Activated naive CD4-positive, alpha-beta T cell treated with Interleukin-2 at 50 U/mL for 16 hours (primary cell): Measurements from ENCODE around the gene NCAPH2.
A peak's percentile ranks its signal among the peaks of the same experiment; 100 is the strongest.
"Not testable (repeated sequence)": the region's sequence is repeated elsewhere in the genome, so short reads cannot be mapped to it uniquely, and the experiment has no call there.

Source experiments
- DNase-seq: peaks from one replicate; pipeline ENCODE4 v3.0.0-alpha.2; 2020

The NCAPH2 gene

DNA sequence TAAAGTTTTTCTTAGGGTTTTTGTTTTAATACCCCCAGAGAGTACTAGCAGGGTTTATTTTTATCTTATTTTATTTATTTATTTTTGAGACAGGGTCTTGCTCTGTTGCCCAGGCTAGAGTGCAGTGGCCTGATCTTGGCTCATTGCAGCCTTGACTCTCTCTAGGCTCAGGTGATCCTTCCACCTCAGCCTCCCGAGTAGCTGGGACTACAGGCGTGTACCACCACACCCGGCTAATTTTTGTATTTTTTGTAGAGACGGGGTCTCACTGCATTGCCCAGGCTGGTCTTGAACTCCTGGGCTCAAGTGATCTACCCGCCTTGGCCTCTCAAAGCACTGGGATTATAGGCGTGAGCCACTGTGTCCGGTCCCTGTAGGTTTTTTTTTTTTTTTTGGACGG is 12.2 kb downstream of the NCAPH2 start:
- not testable (repeated sequence) for DNase-seq

DNA sequence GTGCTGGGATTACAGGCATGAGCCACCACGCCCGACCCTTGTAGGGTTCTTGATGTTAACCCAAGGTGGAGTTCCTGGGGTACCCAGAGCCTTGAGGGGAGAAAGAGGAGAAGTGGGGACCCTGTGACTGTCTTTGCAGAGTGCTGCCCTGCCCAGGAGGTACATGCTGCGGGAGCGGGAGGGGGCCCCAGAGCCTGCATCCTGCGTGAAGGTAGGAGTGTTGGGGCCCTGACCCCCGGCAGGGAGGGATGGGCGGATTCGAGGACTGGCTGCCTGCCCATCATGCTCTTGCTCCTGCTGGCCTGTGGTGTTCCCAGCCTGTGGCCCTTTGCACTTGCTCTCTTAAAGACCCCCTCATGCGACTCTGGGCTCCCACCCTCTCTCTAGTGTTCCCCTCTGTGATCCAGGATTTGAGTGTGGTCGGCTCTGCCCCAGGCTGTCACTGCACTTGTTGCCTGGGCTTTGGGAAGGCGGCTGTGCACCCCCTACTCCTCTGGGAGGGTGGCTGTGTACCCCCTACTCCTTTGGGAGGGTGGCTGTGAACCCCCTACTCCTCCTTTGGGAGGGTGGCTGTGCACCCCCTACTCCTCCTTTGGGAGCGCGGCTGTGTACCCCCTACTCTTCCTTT is 12.9 kb downstream of the NCAPH2 start:
- DNase-seq: no peak

DNA sequence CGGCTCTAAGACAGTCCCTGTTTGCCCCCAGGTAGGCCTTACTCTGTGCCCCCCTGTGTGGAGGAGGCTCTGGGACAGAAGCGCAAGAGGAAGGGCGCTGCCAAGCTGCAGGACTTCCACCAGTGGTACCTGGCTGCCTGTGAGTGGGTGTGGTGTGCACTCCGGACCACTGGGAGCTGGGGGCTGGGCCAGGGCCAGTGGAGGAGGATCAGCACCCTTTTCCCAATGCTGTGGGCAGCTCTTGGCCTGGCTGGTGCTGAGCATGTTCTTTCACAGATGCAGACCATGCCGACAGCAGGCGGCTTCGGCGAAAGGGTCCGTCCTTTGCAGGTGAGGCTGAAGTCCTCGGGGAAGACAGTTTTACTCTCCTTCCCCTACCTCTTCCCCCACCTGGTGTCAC is 13.7 kb downstream of the NCAPH2 start:
- no peak for DNase-seq

DNA sequence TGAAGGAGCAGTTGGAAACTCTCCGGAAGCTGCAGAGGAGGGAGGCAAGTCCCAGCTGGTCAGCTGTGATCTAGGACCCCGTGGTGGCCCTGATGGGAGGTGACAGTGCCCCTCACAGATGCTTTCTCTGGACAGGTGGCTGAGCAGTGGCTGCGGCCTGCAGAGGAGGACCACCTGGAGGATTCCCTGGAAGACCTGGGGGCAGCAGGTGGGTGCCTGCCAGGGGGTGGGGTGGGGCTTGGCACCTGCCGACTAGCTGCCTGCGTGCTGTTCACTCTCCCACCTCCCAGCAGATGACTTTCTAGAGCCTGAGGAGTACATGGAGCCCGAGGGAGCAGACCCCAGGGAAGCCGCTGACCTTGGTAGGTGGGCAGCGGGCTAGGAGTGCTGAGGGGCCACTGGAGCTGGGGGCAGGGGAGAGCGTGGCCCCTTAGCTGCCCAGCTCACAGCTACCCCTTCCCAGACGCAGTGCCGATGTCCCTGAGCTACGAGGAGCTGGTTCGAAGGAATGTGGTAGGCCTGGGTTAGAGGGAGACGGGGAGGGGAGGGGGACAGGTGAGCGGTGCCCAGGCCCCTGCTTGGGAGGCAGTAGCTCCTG is 14.3 kb downstream of the NCAPH2 start:
- DNase-seq: no peak

DNA sequence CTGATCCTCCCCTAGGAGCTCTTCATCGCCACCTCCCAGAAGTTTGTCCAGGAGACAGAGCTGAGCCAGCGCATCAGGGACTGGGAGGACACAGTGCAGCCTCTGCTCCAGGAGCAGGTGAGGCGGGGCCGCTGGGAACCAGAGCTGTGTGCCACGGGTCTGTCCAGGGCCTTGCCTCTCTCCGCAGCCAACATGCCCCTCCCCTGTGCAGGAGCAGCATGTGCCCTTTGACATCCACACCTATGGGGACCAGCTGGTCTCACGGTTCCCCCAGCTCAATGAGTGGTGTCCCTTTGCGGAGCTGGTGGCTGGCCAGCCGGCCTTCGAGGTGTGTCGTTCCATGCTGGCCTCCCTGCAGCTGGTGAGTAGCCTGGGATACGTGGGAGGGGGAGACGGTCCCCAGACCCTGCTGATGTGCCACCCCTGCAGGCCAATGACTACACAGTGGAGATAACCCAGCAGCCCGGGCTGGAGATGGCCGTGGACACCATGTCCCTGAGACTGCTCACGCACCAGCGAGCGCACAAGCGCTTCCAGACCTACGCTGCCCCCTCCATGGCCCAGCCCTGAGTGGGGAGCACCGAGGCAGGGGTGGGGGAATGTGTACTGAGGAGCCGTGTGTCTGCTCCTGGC is 14.9 kb downstream of the NCAPH2 start:
- DNase-seq: no peak

DNA sequence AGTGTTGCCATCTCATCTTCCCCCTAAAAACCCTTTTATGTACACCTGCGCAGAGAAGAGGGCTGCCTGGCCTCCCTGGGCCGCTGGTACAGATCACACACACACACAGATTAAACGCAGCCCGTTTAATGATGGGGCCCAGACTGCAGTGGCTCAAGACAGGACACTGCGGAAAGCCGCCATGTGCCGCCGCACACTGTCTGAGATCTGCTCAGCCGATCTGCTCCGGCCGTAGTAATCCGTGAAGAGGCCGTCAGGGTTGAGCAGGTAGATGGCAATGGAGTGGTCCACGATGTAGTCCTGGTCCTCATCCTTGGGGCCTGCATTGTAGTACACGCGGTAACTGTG is 15.4 kb downstream of the NCAPH2 start:
- DNase-seq: no peak

DNA sequence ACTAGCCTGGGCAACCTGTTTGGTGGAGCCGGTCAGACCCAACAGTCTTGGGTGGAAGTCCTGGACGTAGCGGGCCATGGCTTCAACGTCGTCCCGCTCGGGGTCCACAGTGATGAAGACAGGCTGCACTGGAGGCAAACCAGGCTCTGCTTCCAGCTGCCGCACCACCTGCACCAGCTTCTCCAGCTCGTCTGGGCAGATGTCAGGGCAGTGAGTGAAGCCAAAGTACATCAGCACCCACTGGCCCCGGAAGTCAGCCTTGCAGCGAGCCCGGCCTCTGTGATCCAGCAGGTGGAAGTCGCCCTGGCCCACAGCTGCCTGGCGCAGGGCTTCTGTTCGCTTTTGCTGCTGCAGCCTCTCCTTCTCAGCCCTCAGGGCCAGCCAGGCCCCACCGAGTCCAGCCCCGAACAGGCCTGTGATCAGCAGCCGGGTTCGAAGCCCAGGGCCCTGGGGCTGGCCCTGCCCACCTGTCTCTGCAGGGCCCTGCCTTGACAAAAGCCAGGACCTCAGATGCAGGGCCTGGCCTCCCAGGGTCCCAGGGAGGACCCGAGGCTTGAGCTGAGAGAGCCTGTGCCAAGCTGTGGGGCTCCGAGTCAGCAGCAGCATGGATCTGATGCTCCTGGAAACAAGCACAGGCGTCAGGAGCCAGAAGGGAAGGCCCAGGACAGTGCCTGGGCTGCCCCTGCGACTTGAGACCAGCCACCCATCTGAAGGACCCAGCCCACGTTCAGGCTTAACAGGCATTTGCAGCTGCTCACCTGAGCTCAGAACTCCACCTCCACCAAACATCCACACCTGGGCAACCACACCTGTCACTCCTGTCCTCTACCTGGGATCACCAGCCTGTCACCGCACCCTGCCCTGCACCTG is 16.0 kb downstream of the NCAPH2 start:
- DNase-seq: no peak

DNA sequence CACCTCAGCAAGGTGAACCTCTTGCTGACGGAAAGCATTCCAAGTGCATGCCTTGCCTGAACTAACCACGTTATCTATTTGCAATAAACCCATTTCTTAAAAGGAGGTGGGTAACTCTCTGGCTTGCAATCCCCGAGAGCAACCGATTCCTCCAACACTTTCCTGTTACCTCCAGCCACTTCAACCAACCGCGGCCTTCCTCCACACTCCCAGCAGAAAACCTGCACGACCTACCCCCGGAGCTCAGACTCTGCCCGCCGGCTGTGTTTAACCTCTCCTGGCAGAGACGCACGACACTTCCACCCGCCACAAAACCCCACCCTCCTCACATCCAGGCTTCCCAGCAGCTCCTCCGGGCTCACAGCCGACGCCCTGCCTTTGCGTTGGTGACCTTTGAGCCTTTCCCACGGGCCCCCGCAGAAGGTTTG is 16.7 kb downstream of the NCAPH2 start:
- no peak for DNase-seq

DNA sequence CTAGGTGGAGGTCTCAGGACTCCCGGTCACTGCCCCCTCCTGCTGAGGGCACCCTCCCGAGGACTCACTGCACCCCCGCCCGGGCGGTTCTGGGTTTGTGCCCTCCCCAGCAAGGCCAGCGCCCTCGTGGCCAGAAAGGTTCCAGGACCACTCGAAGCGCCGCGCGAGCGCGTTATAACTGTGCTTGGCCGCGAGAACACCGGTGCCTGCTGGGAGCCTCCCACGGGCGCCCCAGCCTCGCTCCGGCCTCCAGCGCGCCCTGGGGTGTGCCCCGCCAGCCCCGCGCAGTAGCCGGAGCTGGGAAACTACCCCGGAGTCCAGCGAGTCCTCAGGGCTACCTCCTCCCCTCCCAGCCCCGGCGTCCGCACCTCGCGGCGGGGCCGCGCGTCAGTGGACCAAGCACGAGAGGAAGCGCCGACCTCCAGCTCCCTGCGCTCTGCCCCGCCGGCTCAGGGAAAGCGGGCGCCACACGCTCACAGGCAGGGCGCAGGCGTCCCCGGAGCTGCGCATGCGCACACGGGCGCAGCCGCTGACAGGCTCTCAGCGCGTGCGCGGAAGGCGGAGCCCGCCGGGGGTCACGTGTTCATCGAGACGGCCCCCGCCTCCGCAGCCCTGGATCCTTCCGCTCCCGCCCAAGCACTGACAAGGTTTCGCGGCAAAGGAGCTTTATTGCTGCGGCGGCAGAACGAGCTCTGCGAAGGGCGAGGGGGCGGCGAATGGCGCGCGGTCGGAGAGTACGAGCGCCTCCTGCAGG is 17.3 kb downstream of the NCAPH2 start, which contains the start of gene SCO2:
SCO2 (minus strand) TSS at position 495 of the 754 bp plus-strand sequence. CDS start 1,187 bp downstream, outside the sequence.
- DNase-seq: peak; percentile 98

DNA sequence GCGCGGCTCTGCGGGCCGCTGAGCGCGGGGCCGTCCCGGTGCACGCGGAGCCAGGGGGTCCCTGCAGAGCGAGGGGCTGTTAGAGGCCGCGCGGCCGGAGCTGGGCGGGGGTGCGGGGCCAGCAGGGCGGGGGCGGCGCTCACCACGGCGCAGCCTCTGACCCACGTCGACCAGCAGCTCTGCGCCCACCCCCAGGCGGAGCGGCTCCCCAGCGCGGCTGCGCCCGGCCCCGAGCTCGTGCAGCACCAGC is 17.8 kb downstream of the NCAPH2 start:
- no peak for DNase-seq

DNA sequence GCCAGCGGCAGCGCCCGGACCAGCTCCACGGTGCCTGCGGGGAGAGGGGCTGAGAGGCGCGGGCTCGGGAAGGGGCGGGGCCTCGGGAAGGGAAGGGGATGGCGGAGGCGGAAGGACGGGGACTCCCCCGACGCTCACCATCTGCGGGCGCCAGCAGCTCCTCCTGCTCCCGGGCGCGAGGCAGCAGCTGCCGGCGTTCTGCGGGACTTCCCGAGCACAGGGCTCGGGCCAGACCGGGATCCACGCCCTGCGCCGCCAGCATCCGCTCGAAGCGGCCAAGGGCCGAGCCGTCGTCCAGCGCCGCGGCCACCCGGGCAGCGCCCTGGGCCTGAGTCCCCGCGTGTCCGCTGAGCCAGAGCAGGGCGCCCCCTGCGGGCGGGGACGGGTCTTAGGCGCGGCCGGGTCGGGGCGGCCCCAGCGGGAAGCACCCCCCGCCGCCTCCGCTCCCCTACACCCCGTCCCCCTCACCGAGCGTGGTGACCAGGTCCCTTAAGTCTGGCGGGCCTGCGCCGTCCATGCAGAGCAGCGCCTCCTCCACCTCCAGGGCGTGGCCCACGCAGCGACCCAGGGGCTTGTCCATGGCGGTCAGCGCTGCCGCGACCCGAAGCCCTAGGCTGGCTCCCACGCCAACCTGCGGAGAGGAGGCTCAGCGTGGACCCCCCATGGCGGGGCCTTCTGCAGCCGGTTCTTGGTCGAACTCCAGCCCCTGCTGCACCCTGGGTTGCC is 18.2 kb downstream of the NCAPH2 start:
- DNase-seq: peak; percentile 83

DNA sequence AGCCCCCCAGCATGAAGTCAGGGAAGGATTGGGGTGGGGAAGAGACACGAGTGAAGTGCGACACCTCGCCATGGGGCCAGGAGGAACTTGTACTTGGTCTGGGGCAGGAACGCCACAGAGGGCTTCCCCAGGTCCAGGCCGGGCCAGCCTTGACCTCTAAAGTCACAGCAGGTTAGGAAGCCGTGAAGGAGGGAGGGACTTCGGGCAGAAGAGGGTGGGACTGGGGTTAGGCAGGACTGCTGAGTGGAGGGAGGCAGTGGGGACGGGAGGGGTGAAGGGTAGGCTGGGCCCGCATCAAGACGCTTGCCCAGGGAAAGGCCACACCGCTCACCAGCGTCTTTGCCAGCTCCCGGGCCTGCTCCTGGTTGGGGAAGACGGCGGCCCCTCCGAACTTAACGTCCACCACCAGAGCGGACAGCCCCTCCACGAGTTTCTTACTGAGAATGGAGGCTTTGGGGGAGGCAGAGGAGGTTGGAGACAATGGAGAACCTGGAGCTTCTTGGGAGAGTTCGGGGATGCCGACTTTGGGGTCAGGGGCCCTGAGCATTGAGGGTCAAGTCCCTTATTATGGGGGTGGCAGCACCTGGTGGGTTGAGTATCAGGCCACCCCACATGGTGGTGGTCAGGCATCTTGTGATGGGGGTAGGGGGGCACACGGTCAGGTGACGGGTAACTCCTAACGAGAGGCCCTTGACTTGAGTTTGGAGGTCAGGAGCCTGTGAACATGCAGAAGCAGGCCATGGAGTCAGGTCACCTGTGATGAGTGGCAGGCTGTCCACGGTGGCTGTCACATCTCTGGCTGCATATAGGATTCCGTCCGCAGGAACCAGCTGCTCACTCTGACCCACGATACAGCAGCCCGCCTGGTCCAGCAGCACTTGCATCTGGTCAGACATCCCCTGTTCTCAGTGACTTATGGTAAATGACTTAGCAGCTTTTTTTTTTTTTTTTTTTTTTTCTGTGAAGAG is 19.1 kb downstream of the NCAPH2 start:
- peak; percentile 47 for DNase-seq

DNA sequence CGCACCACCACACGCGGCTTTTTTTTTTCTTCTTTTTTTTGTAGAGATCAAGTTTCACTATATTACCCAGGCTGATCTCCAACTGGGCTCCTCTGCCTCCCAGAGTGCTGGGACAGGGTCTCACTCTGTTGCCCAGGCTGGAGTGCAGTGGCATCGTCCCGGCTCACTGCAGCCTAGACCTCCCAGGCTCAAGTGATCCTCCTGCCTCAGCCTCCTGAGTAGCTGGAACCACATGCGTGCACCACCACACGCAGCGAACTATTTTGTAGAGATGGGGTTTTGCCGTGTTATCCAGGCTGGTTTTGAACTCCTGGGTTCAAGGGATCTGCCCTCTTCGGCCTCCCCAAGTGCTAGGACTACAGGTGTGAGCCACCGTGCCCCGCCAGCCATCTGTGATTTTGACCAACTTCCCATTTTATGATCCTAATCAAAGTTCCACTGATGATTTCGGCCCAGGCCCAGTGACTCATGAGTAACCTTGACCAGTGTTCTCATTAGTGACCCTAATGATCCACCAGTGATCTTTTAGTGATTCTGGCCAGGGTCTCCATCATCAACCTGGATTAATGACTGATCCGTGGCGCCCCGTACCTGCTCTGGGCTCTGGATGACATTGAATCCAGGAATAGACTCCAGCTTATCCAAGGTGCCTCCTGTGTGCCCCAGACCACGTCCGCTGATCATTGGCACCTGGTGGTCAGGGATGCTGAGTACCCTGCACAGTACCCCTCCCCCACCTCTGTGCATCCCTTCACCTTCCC is 20.1 kb downstream of the NCAPH2 start:
- DNase-seq: no peak

DNA sequence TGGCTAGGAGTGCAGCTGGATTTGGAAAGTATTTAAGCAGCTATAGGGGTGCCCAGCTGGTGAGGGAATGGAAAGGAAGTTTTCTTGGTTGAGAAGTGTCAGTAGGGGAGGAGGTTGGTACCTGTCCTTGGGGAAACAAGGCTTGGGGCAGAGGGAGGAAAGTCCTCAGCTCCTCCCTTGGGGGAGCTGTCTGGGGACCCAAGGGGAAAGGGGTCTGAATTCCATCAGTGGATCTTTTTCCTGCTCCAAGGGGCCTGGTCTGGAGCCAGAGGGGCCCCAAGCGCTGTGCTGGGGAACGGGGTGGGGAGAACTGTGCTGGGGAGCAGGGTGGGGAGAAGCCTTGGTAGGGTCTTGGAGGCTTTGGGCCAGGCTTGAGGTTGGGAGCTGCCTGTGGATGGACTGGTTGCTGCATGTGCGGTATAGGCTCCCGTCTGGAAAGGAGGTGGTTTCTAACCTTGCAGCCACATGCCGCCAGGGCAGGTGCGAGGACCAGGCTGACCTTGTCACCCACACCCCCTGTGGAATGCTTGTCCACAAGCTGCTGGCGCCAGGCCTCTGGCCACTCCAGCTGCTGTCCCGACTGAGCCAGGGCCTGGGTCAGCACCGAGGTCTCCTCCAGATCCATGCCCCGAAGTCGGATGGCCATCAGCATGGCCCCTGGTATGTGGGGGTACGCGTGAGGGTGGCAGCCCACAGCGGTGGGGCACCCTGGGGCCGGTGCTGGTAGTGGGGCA is 20.8 kb downstream of the NCAPH2 start:
- no peak for DNase-seq

DNA sequence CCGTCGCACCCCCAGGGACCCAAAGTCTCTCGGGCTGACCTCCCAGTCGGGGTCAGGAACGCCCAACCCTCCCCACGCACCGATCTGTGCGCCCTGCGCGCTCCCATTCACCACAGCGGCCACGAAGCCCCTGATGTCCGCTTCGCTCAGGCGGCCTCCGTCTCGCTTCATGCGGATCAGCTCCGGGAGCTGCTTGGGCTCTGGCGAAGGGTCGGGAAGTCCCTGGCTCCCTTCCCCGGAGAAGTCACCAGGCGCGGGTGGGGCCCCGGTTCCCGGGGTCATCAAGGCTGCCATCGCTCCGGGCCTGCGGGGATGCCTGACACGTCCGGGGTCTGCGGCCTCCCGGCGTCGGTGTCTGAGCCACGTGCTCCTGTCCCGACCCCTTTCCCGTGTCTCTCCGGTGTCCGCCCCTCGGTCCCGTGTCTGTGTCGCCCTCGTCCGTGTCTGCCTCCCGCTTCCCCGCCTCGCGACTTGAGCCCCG is 21.4 kb downstream of the NCAPH2 start:
- DNase-seq: no peak

DNA sequence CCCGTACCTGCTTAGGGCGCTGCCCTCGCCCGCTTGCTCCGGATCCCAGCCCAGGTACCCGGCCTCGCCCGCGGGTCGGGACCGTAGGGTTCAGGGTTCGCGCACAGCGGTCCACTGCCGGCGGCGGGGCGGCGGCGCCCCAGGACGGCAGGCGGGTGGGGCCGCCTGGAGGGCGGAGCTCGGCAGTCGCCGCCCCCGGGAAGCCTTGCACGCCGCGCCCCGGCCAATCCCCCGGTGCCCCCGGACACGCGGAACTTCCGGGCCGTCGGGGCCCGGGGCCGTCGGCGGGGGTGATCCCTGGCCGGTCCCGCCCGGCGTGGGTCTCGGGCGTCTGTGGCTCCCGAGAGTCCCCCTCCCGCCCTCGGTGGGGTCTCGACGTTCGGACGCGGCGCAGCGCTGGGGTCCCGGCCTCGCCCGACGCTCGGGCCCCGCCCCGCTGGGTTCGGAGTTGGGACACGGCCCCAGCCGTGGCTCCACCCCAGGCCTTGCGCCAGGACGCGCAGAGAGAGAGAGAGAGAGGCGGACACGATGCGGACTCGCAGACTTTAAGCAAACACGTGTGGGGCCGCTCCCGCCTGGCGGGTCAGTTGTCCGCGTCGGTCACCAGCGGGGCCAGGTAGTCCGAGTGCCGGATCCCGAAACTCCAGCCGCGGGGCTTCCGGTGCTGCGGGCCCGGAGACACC is 22.0 kb downstream of the NCAPH2 start, which contains the start of gene TYMP:
TYMP (minus strand) TSS at position 116 of the 683 bp plus-strand sequence. CDS start 303 bp downstream, outside the sequence.
- DNase-seq: peak; percentile 77

DNA sequence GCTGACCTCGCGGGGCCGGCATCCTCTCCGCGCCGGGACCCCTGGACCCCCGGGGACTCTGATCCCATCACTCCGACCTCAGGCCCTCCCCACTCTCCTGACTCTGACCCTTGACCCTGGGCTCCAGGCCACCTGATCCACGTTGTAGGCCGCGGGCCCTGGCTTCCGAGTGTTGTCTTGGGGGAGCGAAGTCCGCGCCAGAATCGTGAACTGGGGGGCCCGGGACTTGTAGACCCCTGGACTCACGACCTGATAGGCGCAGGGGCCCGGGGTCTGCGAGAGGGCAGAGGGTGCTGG is 22.5 kb downstream of the NCAPH2 start:
- no peak for DNase-seq

DNA sequence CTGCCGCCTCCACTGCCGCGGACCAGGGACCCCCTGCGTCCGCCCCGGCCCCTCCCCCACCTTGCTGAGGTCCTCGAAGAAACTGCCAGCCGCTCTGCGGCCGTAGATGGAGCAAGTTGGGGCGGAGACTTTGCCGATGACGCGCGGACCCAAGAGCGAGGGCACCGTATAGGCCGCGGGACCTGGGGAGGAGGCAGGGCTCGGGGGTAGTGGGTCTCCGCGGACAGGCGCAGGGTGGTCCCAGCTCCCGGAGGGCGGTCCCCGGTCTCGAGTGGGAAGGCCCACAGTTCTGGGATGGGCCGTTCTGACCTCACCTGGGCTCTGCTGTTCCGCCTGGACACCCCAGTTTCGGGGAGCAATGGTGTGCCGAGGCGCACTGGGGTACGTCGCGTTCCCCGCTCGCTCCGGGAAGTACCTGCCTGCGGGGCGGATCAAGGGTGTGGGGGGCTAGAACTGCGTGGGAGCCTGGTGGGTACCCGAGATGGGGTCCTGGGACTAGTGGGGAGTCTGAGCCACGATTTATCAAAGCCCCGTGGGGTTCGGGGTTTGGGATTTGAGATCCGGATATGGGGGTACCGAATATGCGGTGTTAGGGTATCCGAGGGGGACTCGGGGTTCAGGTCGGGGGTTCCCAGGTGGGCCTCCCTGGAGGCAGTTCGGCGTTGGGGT is 23.0 kb downstream of the NCAPH2 start:
- DNase-seq: peak; percentile 87
